GM18909 (cell line): ENCODE results near the gene ALPG.

Experiments used
- ATAC-seq: cut with Tn5 transposase; IDR thresholded peaks from one replicate; pipeline ENCODE4 v1.9.1; 2021; ENCODE audit warnings: mild to moderate bottlenecking; ENCODE audit not compliant: unreplicated experiment, poor library complexity

The ALPG gene

GRCh38 chr2:232454630-232455029 lies 48.0 kb downstream of the ALPG start:
- no peak for ATAC-seq

- no peak for ATAC-seq
Measured at GRCh38 chr2:232455426-232456255, 49.0 kb downstream of the ALPG start, which contains the start of gene ALPI. TSS of gene ALPI (plus strand) at chr2:232456153. CDS start at chr2:232456200, 47 bp downstream.

GRCh38 chr2:232456296-232457120 lies 49.9 kb downstream of the ALPG start:
- no peak for ATAC-seq

GRCh38 chr2:232457121-232458011 lies 50.7 kb downstream of the ALPG start:
- no peak for ATAC-seq

- ATAC-seq: no peak
Measured at GRCh38 chr2:232458051-232458660, 51.5 kb downstream of the ALPG start.

- no peak for ATAC-seq
Measured at GRCh38 chr2:232458661-232459418, 52.2 kb downstream of the ALPG start.

GRCh38 chr2:232459419-232460035 lies 52.9 kb downstream of the ALPG start:
- ATAC-seq: no peak

GRCh38 chr2:232460171-232460570 lies 53.5 kb downstream of the ALPG start:
- ATAC-seq: no peak
